Prostate gland (tissue), 2 donors: ENCODE results near the gene CCDC68.

ENCODE experiments used
- POLR2A ChIP-seq: fragments of 450-650 bp; IDR thresholded peaks from one replicate; pipeline ENCODE4 v1.6.1; 2016; ENCODE audit warnings: antibody characterized with exemption, mild to moderate bottlenecking
- TF ChIP-seq, protein P1 (sequence below), 4 experiments: fragments of 200-600 bp in 2 of 4; fragments of 450-650 bp in 2 of 4; sonication (generic) in 2 of 4; IDR thresholded peaks; 1 replicate in 3 of 4; 2 replicates in 1 of 4; pipeline ENCODE4 v1.5.1; 2016 to 2019; ENCODE audit warnings: antibody characterized with exemption in 4 of 4, mild to moderate bottlenecking in 2 of 4, moderate library complexity in 2 of 4

DNA sequence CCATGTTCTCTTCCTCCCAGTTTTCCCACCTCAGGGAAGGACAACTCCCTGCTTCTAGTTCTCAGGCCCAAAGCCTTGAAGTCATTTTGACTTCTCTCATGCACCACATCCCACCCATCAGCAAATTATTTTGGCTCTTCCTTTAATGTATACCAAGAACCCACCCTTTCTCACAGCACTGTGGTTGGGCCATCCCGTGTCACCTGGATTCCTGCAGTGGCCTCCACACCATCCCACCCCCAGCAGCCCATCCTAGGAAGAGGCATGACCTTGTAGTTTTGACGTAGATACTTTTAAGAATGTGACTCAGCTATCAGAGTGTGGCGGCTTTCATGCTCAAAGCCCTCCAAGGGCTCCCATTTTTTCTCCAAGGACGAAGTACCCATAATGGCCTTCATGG is 25.6 kb upstream of the CCDC68 start:
- no peak for TF ChIP-seq POLR2A
- TF ChIP-seq, protein P1, sequence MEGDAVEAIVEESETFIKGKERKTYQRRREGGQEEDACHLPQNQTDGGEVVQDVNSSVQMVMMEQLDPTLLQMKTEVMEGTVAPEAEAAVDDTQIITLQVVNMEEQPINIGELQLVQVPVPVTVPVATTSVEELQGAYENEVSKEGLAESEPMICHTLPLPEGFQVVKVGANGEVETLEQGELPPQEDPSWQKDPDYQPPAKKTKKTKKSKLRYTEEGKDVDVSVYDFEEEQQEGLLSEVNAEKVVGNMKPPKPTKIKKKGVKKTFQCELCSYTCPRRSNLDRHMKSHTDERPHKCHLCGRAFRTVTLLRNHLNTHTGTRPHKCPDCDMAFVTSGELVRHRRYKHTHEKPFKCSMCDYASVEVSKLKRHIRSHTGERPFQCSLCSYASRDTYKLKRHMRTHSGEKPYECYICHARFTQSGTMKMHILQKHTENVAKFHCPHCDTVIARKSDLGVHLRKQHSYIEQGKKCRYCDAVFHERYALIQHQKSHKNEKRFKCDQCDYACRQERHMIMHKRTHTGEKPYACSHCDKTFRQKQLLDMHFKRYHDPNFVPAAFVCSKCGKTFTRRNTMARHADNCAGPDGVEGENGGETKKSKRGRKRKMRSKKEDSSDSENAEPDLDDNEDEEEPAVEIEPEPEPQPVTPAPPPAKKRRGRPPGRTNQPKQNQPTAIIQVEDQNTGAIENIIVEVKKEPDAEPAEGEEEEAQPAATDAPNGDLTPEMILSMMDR (IDR thresholded peaks at IDR 0.05): no peak
